HTR-8/SVneo (cell line): ENCODE measurements around the gene CNGA2.

Experiments
- DNase-seq: peaks from one replicate; pipeline ENCODE4 v3.0.0; 2011; ENCODE audit warnings: low spot score, mixed read lengths; ENCODE audit not compliant: insufficient read length
- FAIRE-seq: peaks from 2 replicates; lab custom pipeline; 2011; peaks lifted over from hg19 to GRCh38; lab: Jason Lieb, UNC

The CNGA2 gene

DNA sequence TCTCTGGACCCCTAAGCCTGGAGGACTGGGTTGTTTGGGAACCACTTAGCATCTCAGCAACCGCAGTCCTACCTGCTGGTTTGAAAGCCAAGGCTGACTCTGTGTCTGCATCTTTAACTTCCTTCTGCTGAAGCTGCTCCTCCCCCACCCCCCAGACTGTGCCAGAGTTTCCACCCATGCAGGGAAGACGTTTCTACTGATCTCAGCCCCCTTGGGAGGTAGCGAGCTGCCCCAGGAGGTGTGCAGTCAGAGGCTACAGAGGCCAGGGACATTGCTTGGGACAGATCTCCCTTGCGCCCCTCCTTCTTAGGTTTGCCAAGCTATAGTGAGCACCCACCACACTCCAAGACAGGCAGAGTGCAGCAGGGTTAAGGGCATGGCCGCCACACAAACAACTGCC is 23.4 kb upstream of the CNGA2 start:
- DNase-seq, result no peak
- FAIRE-seq, result no peak

DNA sequence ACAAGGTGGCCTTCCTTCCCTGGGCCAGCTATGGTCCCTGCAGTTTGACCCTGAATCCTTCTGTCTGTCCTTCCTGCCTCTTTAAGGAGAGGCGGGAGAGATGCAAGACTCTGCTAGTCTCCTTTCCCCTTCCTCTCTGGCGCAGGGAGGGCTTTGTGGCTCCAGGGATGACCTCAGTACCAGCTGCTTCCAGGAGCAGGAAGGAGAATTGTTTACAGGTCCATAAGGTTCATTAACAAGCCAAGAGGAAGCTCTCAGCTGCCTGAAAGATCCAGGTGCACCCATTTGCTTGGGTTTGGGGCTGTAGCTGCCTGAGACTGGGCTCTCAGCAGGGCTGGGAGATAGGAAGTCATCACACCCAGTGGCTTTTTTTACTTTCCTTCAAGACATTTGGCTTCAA is 22.8 kb upstream of the CNGA2 start:
- FAIRE-seq (no peak), DNase-seq (no peak)

DNA sequence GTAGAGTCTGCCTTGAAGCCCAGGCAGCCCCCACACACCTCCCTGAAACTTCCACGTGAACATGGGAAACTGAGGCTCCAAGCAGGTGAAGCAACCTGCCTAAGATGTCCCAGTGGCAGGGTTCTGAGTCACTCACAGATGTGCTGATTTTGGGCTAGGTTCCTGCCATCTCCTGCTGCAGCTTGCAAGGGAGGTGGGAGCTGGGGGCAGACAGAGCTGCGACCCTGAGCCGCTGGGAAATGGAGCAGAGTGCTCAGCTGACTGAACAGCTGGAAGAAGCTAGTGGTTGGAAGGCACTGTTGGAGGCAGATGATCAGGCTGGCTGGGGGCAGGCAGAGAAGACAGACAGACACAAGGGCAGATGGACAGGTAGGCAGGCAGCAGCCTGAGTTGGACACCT is 22.3 kb upstream of the CNGA2 start:
- DNase-seq (no peak), FAIRE-seq (no peak)

DNA sequence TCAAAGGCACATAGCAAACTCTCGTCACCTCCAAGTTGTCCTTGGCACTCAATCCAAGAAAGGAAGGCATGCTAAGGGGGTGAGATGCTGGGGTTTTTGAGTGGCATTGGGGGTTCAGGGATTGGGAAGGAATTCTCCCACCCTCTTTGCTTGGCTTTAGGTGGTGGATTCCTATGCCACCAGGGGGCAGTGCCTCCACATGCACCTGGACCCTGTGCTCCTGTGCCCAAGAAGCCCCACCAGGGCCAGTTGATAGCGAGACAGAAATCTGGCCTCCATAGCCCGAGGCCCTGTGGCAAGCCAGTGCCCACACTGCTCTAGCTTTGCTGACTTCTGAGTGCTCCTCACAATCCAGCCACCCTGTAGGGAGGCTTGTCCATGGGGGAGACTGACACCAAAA is 20.7 kb upstream of the CNGA2 start:
- FAIRE-seq (no peak), DNase-seq (peak; percentile 17)

- no peak for DNase-seq
- no peak for FAIRE-seq
These were observed 20.2 kb upstream of the CNGA2 start for GRCh38 chrX:151714362-151714761.

- DNase-seq (no peak), FAIRE-seq (no peak)
These were observed 18.8 kb upstream of the CNGA2 start, which contains the start of gene FATE1 for GRCh38 chrX:151715752-151716151. Gene FATE1, plus strand, starts transcription at chrX:151716035. Its CDS starts 85 bp downstream, at chrX:151716120.

DNA sequence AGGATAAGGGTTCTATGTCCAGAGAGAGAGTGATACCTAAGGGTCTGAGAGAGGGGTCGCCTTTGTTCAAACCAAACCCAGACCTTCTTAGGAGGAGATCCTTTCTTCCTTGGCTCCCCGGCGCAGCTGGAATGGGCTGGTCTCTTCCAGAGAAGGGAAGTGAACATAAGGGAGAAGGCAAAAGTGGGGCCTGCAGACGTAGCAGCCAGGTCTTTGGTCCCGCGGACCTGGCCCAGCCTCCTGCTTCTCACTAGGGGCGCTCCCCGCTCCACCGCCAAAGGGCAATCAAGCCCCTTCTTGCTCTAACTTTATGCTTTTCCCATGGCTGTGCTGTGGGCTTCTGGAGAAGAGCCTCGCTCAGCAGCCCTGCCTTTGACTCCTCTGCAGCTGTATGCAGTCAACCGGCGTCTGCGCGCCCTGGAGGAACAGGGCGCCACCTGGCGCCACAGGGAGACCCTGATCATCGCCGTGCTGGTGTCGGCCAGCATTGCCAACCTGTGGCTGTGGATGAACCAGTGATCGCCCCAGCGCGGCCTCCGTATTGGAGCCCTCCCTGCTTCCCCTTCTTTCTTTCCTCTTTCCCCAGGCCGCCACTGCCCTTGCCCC is 12.2 kb upstream of the CNGA2 start:
- no peak for FAIRE-seq
- no peak for DNase-seq

DNA sequence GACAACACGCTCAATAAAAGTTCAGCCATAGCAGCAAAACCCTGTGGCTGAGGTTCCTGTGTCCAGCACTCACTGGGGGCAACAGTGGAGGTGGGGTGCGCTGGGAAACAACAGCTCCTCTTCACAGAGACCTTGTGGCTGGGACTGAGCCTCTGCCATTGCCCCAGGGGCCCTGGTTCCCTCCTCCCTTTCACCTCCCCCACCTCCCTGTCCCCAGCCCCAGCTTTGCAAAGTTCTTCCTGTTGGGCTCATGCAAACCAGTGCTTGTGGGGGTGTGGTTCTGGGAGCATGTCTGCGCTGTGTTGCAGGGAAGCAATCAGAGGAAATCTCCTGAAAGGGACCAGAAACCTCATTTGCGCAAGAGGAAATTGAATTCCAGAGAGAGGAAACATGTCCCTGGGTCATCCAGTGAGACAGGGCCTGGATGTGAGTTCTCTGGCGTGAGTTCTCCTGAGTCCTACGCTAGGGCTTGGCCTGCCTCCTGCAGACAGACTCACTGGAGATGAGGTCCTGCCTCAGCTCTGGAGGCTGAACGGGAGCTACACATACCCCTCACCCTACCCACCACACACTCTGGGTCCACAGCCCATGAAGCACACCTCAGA is 11.3 kb upstream of the CNGA2 start:
- DNase-seq (no peak), FAIRE-seq (no peak)

DNA sequence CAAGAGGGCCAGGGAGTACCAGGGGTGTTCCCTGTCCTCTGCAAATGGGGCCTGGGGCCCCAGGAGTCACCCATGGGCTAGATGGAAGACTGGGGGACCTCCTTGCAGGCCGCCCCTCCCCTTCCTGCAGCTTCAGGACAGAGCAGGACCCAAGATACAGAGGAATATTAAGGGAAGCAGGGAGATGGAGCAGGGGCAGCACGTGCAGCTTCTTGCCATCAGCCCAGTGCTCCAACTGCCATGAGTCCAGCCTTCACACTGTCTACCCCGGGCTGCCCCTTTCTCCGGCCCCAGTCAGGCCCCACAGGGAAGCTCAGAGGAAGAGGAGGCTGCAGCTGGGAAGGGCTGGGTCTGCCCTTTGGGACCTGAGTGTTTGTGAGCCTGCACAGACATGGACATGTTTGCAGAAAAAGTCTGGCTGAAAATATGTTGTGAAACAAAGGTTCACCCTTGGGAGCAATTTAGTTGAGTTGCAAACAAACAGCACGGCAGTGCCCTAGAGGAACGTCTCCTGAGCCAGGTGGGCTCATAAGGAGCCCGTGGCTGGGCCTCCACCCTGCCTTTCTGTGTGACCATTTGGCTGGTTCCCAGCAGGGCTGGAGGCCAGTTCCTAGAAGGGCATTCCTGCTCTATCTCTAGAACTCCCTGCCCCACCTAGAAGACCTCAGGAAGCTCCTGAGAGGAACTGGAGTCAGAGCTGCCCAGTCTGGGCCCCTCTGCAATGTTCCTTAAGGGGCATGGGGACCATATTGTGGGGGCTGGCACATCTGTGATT is 9.8 kb upstream of the CNGA2 start:
- FAIRE-seq (no peak), DNase-seq (no peak)

DNA sequence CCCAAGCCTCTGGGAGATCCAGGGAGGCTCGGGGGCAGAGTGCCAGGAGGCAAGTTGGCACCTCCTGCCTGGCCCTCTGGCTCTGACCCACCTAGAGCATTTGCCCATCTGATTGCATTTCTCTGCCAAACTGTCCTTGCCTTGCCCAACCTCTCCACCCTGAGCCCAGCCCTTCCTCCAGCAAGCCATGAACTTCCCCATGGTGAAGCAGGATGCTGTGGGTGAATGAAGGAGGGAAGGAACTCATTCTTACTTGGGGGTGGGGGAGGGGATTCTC is 9.3 kb upstream of the CNGA2 start:
- FAIRE-seq (no peak), DNase-seq (no peak)

DNA sequence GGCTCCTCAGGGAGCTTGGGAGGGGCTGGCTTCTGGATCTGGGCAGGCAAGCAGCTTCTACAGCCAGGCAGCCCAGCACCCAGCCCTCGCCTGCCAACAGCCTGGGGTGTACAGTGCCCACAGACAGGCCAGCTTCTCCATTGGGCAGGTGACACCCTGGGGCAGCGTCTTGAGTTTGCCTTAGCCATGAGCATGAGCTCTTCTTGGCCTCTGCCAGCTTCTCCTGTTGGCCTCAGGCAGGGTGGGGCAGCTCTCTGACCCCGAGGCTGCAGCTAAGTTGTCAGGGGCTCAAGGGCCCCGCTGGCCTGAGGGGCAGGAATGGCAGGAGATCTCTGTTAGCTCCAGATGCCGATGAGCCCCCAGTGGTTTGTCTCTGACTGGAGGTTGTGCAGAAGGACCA is 7.8 kb upstream of the CNGA2 start:
- DNase-seq (no peak), FAIRE-seq (no peak)

- FAIRE-seq, result no peak
- no peak for DNase-seq
These were observed 7.2 kb upstream of the CNGA2 start for GRCh38 chrX:151727346-151727745.

GRCh38 chrX:151729056-151729725 is 5.4 kb upstream of the CNGA2 start:
- FAIRE-seq (no peak), DNase-seq (no peak)

DNA sequence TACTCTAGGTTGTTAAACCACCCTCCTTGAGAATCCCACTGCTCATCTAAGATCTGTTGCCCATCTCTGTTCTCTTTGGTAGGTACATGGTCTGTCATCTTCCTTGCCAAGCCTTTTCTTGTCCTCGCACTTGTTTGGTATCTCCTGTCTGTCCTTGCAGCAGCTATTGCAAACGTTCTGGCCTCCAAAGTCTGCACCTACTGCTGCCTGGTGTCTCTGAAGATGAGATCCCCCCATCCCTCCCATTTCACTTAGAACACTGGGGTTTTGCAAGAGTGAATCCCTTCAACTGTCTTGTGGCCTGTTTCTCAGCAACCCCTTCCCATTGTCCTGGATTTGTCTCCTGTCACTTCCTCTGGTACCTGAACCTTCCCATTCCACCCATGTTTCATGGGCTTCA is 673 bp downstream of the CNGA2 start:
- FAIRE-seq (no peak), DNase-seq (no peak)

DNA sequence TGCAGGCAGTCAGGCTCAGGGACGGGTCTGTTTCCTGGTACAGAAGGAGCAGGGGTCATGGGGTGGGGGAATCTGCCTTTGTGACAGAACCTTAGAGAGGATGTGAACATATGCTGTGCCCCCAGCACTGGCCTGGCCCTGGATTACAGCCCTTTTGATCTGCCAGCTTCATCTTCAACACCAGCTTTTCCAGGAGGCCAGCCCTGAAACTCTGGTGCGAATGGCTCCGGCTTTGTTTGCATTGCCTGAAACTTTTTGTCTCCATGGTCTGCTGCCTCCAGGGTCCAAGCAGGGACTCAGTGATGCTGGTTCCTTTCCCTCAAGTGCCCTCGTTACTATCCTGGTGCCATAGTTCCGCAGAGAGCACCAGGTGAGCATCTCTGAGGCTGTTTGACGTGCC is 2.1 kb downstream of the CNGA2 start:
- FAIRE-seq, result no peak

DNA sequence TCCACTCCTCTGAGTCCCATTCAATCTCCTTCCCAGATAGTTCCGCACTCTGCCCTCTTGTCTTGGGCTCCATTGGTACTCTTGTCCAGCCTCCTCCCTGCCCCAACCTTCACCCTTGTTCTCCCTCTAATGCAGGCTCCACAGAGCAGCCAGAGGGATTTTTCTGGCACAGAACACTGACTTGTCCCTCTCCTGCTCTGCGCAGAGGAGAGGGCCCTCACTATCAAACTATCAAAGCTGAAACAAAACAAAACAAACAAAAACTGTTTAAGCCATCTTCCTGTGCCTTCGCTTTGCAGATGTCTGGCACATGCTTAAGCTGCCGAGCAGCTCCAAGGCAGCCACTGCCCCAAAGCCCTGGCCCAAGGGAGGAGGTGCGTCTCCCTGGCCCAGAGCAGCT is 2.9 kb downstream of the CNGA2 start:
- FAIRE-seq, result no peak
- no peak for DNase-seq

More for the DNA sequence above, 2.1 kb downstream of the CNGA2 start:
- no peak for DNase-seq

- FAIRE-seq, result no peak
- no peak for DNase-seq
These were observed 4.2 kb downstream of the CNGA2 start for GRCh38 chrX:151738751-151739150.

- no peak for DNase-seq
- FAIRE-seq, result no peak
These were observed 7.1 kb downstream of the CNGA2 start for GRCh38 chrX:151741606-151742005.

- FAIRE-seq (no peak), DNase-seq (no peak)
These were observed 7.8 kb downstream of the CNGA2 start for GRCh38 chrX:151742311-151742710.

GRCh38 chrX:151743651-151744470 is 9.3 kb downstream of the CNGA2 start:
- no peak for DNase-seq
- no peak for FAIRE-seq
